ENCODE data around the gene USP49.
A peak's percentile ranks its signal among the peaks of the same experiment; 100 is the strongest.

USP49 gene

GRCh38 chr6:41859356-41859755 lies 35.8 kb downstream of the USP49 start:
- H3K4me1 Mint-ChIP-seq, result no peaks in the 10 kb centered on the region
- no peaks in the 10 kb centered on the region for H3K36me3 Mint-ChIP-seq
- no peak for ATAC-seq
- H3K9me3 Mint-ChIP-seq, result no peaks in the 10 kb centered on the region
- no peak overlapping the region for H3K4me3 Mint-ChIP-seq
- H3K27me3 Mint-ChIP-seq, result no peaks in the 10 kb centered on the region
- H3K27ac Mint-ChIP-seq, result no peak overlapping the region

GRCh38 chr6:41858703-41859102 lies 36.5 kb downstream of the USP49 start:
- Mint-ChIP-seq H3K36me3 (no peaks in the 10 kb centered on the region), H3K9me3 (no peaks in the 10 kb centered on the region), H3K27ac (no peak overlapping the region), H3K27me3 (no peaks in the 10 kb centered on the region), H3K4me1 (no peaks in the 10 kb centered on the region), H3K4me3 (no peak overlapping the region)
- no peak for ATAC-seq

- Mint-ChIP-seq H3K36me3 (peaks cover 14% of the 10 kb centered on the region), H3K4me3 (no peak overlapping the region), H3K4me1 (no peaks in the 10 kb centered on the region), H3K27me3 (no peaks in the 10 kb centered on the region), H3K27ac (no peak overlapping the region), H3K9me3 (no peaks in the 10 kb centered on the region)
- ATAC-seq, result no peak
These were observed 44.3 kb downstream of the USP49 start for GRCh38 chr6:41850861-41851260.

- Mint-ChIP-seq H3K4me1 (no peaks in the 10 kb centered on the region), H3K4me3 (no peak overlapping the region), H3K9me3 (no peaks in the 10 kb centered on the region), H3K27ac (no peak overlapping the region), H3K27me3 (no peaks in the 10 kb centered on the region), H3K36me3 (peaks cover 14% of the 10 kb centered on the region)
- peak; percentile 41 for ATAC-seq
These were observed 48.4 kb downstream of the USP49 start for GRCh38 chr6:41846666-41847237.

- no peak for ATAC-seq
- Mint-ChIP-seq H3K27me3 (no peaks in the 10 kb centered on the region), H3K27ac (no peak overlapping the region), H3K36me3 (peaks cover 2% of the 10 kb centered on the region), H3K9me3 (no peaks in the 10 kb centered on the region), H3K4me3 (no peak overlapping the region), H3K4me1 (no peaks in the 10 kb centered on the region)
These were observed 52.0 kb downstream of the USP49 start for GRCh38 chr6:41843178-41843577.

- ATAC-seq, result no peak
- no peaks in the 10 kb centered on the region for H3K27me3 Mint-ChIP-seq
- no peak overlapping the region for H3K4me3 Mint-ChIP-seq
- no peaks in the 10 kb centered on the region for H3K9me3 Mint-ChIP-seq
- peaks cover 16% of the 10 kb centered on the region for H3K36me3 Mint-ChIP-seq
- H3K27ac Mint-ChIP-seq, result no peak overlapping the region
- H3K4me1 Mint-ChIP-seq, result no peaks in the 10 kb centered on the region
These were observed 54.8 kb downstream of the USP49 start for GRCh38 chr6:41840326-41840725.

- Mint-ChIP-seq H3K4me1 (no peaks in the 10 kb centered on the region), H3K27me3 (no peaks in the 10 kb centered on the region), H3K4me3 (no peak overlapping the region), H3K36me3 (peaks cover 26% of the 10 kb centered on the region), H3K27ac (no peak overlapping the region), H3K9me3 (no peaks in the 10 kb centered on the region)
- no peak for ATAC-seq
These were observed 58.5 kb downstream of the USP49 start for GRCh38 chr6:41836660-41837052.

GRCh38 chr6:41836022-41836659 lies 59.0 kb downstream of the USP49 start:
- Mint-ChIP-seq H3K27ac (no peak overlapping the region), H3K27me3 (no peaks in the 10 kb centered on the region), H3K36me3 (peaks cover 29% of the 10 kb centered on the region), H3K4me3 (no peak overlapping the region), H3K9me3 (no peaks in the 10 kb centered on the region), H3K4me1 (no peaks in the 10 kb centered on the region)
- no peak for ATAC-seq

GRCh38 chr6:41832263-41832662 lies 62.9 kb downstream of the USP49 start:
- Mint-ChIP-seq H3K27ac (no peak overlapping the region), H3K27me3 (no peaks in the 10 kb centered on the region), H3K36me3 (peaks cover 25% of the 10 kb centered on the region), H3K9me3 (no peaks in the 10 kb centered on the region), H3K4me1 (no peaks in the 10 kb centered on the region), H3K4me3 (no peak overlapping the region)
- ATAC-seq, result no peak

- no peaks in the 10 kb centered on the region for H3K9me3 Mint-ChIP-seq
- no peaks in the 10 kb centered on the region for H3K4me1 Mint-ChIP-seq
- peaks cover 1% of the 10 kb centered on the region for H3K36me3 Mint-ChIP-seq
- H3K4me3 Mint-ChIP-seq, result no peak overlapping the region
- ATAC-seq, result no peak
- no peak overlapping the region for H3K27ac Mint-ChIP-seq
- H3K27me3 Mint-ChIP-seq, result no peaks in the 10 kb centered on the region
These were observed 68.7 kb downstream of the USP49 start for GRCh38 chr6:41826343-41827022.

- H3K27me3 Mint-ChIP-seq, result no peaks in the 10 kb centered on the region
- H3K27ac Mint-ChIP-seq, result no peak overlapping the region
- H3K9me3 Mint-ChIP-seq, result no peaks in the 10 kb centered on the region
- no peak for ATAC-seq
- no peaks in the 10 kb centered on the region for H3K36me3 Mint-ChIP-seq
- H3K4me3 Mint-ChIP-seq, result no peak overlapping the region
- no peaks in the 10 kb centered on the region for H3K4me1 Mint-ChIP-seq
These were observed 70.3 kb downstream of the USP49 start for GRCh38 chr6:41824571-41825569.

GRCh38 chr6:41823178-41823577 lies 72.0 kb downstream of the USP49 start:
- H3K4me3 Mint-ChIP-seq, result no peak overlapping the region
- no peaks in the 10 kb centered on the region for H3K27me3 Mint-ChIP-seq
- no peak for ATAC-seq
- no peak overlapping the region for H3K27ac Mint-ChIP-seq
- no peaks in the 10 kb centered on the region for H3K36me3 Mint-ChIP-seq
- no peaks in the 10 kb centered on the region for H3K9me3 Mint-ChIP-seq
- no peaks in the 10 kb centered on the region for H3K4me1 Mint-ChIP-seq

- no peaks in the 10 kb centered on the region for H3K4me1 Mint-ChIP-seq
- no peak overlapping the region for H3K4me3 Mint-ChIP-seq
- no peaks in the 10 kb centered on the region for H3K36me3 Mint-ChIP-seq
- no peaks in the 10 kb centered on the region for H3K9me3 Mint-ChIP-seq
- H3K27me3 Mint-ChIP-seq, result no peaks in the 10 kb centered on the region
- ATAC-seq, result no peak
- H3K27ac Mint-ChIP-seq, result no peak overlapping the region
These were observed 73.2 kb downstream of the USP49 start for GRCh38 chr6:41822021-41822420.

GRCh38 chr6:41821266-41821665 lies 73.9 kb downstream of the USP49 start:
- no peak for ATAC-seq
- Mint-ChIP-seq H3K27me3 (no peaks in the 10 kb centered on the region), H3K36me3 (no peaks in the 10 kb centered on the region), H3K4me1 (no peaks in the 10 kb centered on the region), H3K27ac (no peak overlapping the region), H3K9me3 (no peaks in the 10 kb centered on the region), H3K4me3 (no peak overlapping the region)
